HAP-1 (cell line): Measurements from ENCODE around the gene MRPL27.
A peak's percentile ranks its signal among the peaks of the same experiment; 100 is the strongest.

Source experiments
- DNase-seq, 2 experiments: peaks; one replicate each; pipeline ENCODE4 v3.0.0-alpha.2; 2016 to 2020; ENCODE audit warnings: low spot score in 2 of 2
- H3K27me3 ChIP-seq: fragments of 250-450 bp; sonication (Bioruptor Pico); 2 replicates; pipeline ENCODE4 v1.5.1; 2020; ENCODE audit warnings: low read depth, mild to moderate bottlenecking, moderate library complexity
- H3K36me3 ChIP-seq: fragments of 250-450 bp; sonication (Bioruptor Pico); replicated peaks from 2 replicates; pipeline ENCODE4 v1.5.1; 2020; ENCODE audit warnings: mild to moderate bottlenecking
- H3K4me1 ChIP-seq: fragments of 250-450 bp; sonication (Bioruptor Pico); 2 replicates; pipeline ENCODE4 v1.5.1; 2020; ENCODE audit warnings: mild to moderate bottlenecking
- H3K4me3 ChIP-seq: fragments of 250-450 bp; sonication (Bioruptor Pico); 2 replicates; pipeline ENCODE4 v1.5.1; 2020; ENCODE audit warnings: mild to moderate bottlenecking, moderate library complexity
- H3K9me3 ChIP-seq: fragments of 250-450 bp; sonication (Bioruptor Pico); 2 replicates; pipeline ENCODE4 v1.5.1; 2020; ENCODE audit warnings: mild to moderate bottlenecking, moderate library complexity
- in situ Hi-C: fragments of 300-500 bp; cut with MboI; formaldehyde crosslinking; loops from 3 replicates; pipeline ENCODE4 v1.14.3; 2020; ENCODE audit warnings: low sequenced_read_pairs, inconsistent platforms, mixed read lengths

MRPL27 gene

DNA sequence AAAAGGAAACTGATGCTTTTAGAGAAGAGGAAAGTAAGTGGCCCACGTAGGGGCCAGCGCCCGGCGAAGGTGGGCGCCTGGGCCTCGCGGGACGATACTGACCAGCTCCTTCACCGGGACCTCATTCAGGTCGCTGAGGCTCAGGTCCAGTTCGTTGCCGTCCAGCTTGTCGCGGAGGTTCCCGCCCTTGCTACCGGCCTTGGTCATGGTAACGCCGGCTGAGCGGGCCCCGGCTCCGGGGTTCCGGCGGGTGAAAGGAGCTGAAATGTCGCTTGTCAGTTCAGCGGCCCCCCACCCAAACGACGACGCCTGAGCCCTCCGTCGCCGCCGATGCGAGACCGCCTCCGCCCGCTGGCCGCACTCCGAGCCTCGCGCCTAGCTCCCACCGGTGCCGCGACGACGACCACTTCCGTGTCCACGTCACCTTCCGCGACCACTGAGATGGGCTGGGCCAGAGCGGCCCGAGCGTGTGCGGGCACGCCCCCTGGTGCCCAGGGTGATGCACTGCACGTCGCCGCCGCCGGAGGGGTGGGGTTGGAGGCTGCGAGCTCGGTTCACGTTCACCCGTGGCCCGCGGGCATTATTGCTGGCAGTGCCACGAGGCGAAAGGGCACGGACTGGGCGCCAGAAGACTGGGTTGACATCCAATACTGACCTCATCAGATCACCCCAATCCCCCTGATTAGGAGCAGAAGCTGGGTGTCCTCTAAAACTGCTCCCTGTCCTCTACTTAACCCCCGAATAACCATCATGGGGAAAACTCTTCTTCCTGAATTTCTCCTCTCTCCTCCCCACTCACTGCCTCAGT, 24.3 kb upstream of the MRPL27 start, which contains the start of gene LRRC59:
TSS of gene LRRC59 (minus strand) at position 413 of the 808 bp plus-strand sequence. CDS start at position 207, 206 bp downstream.
- in situ Hi-C loops = no loop called here
- peak; percentile 59 to 92 for DNase-seq
- no peaks in the 10 kb centered on the region for H3K9me3 ChIP-seq
- H3K4me1 ChIP-seq = peaks cover 14% of the 10 kb centered on the region
- no peaks in the 10 kb centered on the region for H3K27me3 ChIP-seq
- peaks cover 42% of the 10 kb centered on the region for H3K36me3 ChIP-seq
- peak within 1 kb of the TSS; percentile 92 for H3K4me3 ChIP-seq

DNA sequence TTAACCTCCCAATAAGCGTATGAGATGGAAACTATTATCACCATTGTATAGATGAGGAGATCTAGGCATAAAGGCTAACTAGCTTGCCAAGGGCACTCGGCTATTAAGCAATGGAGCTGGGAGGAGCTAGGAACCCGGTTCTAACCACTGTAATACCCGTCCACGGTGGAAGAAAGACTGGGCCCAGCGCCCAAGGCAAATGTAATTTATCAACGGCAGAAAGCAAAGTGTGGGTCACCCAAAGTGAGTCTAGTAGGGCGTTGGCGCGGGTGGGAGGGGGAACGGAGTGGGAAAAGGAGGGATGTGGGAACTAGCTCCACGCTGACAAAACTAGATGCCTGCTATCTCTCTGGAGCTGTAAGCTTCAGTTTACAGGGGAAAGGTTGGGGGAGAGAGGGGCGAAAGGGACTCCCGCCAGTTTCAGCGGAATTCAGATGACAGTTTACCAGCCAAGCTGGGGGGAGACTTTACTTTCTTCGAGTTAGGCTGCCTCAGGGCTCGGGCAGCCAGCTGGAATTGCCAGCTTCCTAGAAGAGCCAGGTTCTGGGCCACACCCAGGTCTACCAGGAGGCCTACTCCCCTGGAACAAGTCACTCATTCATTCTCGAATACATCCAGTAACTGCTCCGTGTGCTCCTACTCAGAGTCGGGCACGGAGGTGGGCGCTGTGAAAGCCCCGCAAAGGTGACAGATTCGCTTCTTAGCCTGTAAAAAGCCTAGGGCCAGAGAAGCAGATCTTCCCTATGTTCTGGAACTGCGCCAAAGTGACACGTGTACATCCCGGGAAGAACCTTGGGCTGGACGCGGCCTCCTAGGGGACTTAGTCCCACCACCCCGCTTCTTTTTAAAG, 23.5 kb upstream of the MRPL27 start:
- H3K4me3 ChIP-seq = peak overlapping the region; percentile 92
- H3K27me3 ChIP-seq = no peaks in the 10 kb centered on the region
- H3K36me3 ChIP-seq = peaks cover 50% of the 10 kb centered on the region
- in situ Hi-C loops = no loop called here
- DNase-seq = peak; percentile 29 to 63
- no peaks in the 10 kb centered on the region for H3K9me3 ChIP-seq
- peaks cover 14% of the 10 kb centered on the region for H3K4me1 ChIP-seq

DNA sequence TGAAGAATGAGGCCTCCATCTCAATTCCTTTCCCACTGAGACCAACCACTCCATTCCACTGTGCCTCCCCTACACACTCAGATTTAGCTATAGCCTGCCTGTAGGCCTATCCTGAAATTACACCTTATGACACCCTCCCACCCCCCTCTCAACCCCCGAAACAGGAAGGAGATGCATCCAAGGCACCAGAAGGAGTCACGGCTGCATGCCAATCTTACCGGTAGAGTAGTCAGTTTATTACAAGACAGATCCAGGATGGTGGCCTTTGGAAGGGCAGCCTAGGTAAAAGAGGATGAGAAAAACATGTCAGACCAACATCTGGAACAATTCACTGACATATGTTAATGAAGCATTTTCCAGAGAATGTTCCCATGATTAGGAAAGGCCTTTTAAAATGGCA, 21.7 kb upstream of the MRPL27 start:
- H3K9me3 ChIP-seq = no peaks in the 10 kb centered on the region
- peaks cover 14% of the 10 kb centered on the region for H3K4me1 ChIP-seq
- no peaks in the 10 kb centered on the region for H3K27me3 ChIP-seq
- DNase-seq = no peak
- in situ Hi-C loops = no loop called here
- peaks cover 67% of the 10 kb centered on the region for H3K36me3 ChIP-seq
- no peak overlapping the region for H3K4me3 ChIP-seq

DNA sequence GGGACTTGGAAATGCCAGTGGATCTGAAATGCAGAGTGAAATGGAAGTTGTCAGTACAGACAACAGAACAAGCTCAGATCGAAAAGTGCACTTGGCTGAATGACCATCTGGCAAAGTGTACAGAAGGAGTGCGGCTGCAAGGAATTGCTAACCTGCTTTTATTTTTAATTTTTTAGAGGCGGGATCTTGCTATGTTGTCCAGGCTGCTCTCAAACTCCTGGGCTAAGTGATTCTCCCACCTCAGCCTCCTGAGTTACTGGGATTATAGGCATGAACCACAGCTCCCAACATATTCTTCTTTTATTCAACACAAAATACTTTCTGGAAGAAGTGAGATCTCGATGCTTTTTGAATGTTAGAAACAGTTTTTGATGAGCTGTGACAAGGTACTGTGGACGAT, 20.7 kb upstream of the MRPL27 start:
- Histone ChIP-seq H3K4me3 (no peak overlapping the region), H3K4me1 (peaks cover 14% of the 10 kb centered on the region), H3K9me3 (no peaks in the 10 kb centered on the region), H3K27me3 (no peaks in the 10 kb centered on the region), H3K36me3 (peaks cover 77% of the 10 kb centered on the region)
- in situ Hi-C loops = no loop called here
- no peak for DNase-seq

DNA sequence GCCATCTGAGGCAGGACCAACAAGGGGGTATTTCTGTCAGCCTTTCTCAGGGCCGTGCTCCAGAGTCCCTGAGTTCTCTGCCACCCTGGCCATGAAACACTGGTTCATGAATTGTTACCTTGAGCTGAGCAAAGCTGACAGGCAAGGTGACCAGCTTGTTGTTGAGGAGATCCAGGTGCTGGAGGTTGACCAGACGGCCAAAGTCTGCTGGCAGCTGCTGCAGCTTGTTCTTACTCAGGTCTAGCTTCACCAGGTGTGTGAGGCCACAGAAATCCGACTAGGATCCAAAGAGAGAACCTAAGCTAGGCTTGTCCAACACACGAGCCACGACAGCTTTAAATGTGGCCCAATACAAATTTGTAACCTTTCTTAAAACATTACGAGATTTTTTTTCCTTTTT, 19.6 kb upstream of the MRPL27 start:
- Histone ChIP-seq H3K9me3 (no peaks in the 10 kb centered on the region), H3K36me3 (peaks cover 88% of the 10 kb centered on the region), H3K4me3 (no peak overlapping the region), H3K4me1 (peaks cover 11% of the 10 kb centered on the region), H3K27me3 (no peaks in the 10 kb centered on the region)
- in situ Hi-C loops = no loop called here
- DNase-seq = no peak

DNA sequence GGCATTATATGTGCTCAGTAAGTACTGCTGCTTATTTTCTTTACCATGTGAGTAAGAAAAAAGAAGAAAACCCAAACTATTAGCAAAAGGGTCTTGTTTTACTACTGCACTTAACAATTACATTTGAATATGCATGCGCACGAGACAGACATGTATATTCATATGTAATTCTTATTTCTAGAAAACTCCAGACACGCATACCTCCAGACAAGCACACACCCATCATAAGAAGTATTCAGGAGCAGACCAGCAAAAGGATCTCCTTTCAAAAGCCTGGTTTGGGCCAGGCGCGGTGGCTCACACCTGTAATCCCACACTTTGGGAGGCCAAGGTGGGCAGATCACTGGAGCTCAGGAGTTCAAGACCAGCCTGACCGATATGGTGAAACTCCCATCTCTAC, 16.6 kb upstream of the MRPL27 start:
- in situ Hi-C loops = no loop called here
- no peaks in the 10 kb centered on the region for H3K4me1 ChIP-seq
- H3K36me3 ChIP-seq = peaks cover 98% of the 10 kb centered on the region
- no peak overlapping the region for H3K4me3 ChIP-seq
- no peak for DNase-seq
- no peaks in the 10 kb centered on the region for H3K27me3 ChIP-seq
- no peaks in the 10 kb centered on the region for H3K9me3 ChIP-seq

DNA sequence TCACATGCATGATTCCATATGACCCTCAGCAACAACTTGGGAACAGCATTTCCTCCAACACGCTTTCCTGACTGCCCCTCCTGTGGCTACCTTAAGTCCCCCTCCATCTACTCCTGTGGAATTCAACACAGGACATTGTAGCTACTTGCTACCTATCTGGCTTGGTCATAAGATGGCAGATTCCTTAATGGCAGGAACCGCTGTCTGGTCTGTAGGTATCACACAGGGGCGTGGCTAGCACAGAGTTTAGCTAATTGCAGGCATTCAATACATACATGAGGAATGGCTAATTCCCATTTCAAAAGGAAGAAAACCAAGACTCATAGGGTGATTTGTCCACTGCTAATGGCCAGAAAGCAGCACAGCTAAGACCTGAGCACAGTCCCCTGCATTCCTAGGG, 15.7 kb upstream of the MRPL27 start:
- H3K27me3 ChIP-seq = no peaks in the 10 kb centered on the region
- no peak for DNase-seq
- H3K36me3 ChIP-seq = peaks cover 97% of the 10 kb centered on the region
- H3K9me3 ChIP-seq = no peaks in the 10 kb centered on the region
- in situ Hi-C loops = no loop called here
- no peak overlapping the region for H3K4me3 ChIP-seq
- H3K4me1 ChIP-seq = no peaks in the 10 kb centered on the region

DNA sequence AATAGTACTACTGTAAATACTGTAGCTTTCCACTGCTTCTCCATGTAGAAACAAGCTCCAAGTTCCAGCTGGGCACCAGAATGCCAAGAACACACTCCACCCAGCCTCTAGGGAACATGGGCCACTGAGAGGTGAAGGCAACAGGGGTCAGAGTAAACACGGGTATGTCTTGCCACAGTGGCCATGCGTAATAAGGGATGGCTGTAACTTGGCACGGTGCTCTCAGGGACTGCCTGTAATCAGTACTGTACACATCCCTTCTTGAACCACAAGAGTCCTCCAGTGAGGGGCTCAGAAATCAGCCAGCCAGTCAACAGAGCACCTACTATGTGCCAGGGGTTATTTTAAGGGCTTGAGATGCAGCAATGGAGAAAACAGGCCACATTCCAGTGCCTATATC, 13.5 kb upstream of the MRPL27 start:
- no peak overlapping the region for H3K4me3 ChIP-seq
- H3K9me3 ChIP-seq = no peaks in the 10 kb centered on the region
- H3K4me1 ChIP-seq = no peaks in the 10 kb centered on the region
- no peaks in the 10 kb centered on the region for H3K27me3 ChIP-seq
- peaks cover 97% of the 10 kb centered on the region for H3K36me3 ChIP-seq
- in situ Hi-C loops = no loop called here
- no peak for DNase-seq

DNA sequence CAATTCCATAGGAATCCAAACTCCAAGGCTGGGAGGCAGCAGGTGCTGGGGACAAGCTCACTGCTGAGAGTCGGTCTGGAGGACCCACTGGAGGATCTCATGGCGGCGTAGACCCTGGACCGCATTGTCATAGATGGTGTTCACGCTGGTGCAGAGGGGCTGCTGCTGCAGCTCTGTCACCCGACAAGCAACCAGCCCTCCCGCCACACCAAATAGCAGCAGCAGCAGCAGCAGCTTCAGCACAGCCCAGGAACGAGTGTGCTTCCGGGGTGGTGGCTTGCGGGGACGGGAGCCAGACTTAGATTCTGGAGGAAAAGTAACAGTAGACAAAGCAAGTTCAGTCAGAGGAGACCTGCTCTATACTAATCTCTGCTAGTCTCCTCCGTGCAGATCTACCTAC, 9.9 kb upstream of the MRPL27 start:
- H3K36me3 ChIP-seq = peaks cover 94% of the 10 kb centered on the region
- no peak for DNase-seq
- no peaks in the 10 kb centered on the region for H3K4me1 ChIP-seq
- no peak overlapping the region for H3K4me3 ChIP-seq
- H3K27me3 ChIP-seq = no peaks in the 10 kb centered on the region
- in situ Hi-C loops = no loop called here
- H3K9me3 ChIP-seq = no peaks in the 10 kb centered on the region

DNA sequence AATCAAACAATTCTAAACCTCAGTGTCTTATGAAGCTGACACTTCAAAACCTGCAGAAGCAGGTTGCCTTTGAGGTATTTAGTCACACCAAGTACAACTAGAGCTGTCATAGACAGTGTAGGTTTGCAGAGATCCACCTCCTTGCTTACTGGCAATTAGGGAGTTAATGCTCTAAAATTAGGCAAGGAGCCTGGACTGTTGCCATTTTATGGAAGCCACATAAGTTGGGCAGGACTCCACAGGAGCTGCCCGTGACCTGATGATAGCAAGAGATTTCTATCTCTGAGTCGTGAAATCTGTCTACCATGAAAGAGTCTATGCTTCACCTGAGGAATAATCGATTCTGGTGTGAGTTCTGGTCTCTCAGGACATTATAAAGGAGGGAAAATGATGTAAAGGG, 8.9 kb upstream of the MRPL27 start:
- Histone ChIP-seq H3K9me3 (no peaks in the 10 kb centered on the region), H3K27me3 (no peaks in the 10 kb centered on the region), H3K4me3 (no peak overlapping the region), H3K4me1 (no peaks in the 10 kb centered on the region), H3K36me3 (peaks cover 88% of the 10 kb centered on the region)
- in situ Hi-C loops = no loop called here
- DNase-seq = no peak

DNA sequence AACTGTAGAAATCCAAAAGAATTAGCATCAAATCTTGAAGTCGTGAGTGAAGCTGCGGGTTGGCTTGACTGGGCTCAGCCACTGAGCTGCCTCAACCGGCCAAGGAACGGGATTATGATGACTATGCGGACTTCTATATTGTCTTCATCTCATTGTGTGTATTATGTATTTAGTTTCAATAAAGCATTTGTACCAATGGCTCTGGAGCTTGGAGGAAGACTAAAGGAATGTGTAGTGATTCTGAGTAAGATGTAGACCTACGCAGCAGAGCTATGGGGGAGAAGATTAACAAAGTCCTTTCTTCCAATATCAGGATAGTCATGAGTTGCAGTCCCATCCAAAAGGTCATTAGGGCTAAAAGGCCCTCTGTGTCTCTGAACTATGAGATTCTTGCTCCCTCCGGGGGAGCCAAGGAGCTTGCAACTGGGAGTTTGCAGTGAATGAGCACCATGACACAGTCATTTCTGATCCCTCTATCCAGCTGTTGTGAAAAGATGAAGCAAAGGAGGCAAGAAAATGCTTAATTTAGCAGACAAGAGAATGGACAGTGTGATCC, 8.4 kb upstream of the MRPL27 start:
- in situ Hi-C loops = no loop called here
- Histone ChIP-seq H3K4me1 (no peaks in the 10 kb centered on the region), H3K36me3 (peaks cover 85% of the 10 kb centered on the region), H3K9me3 (no peaks in the 10 kb centered on the region), H3K4me3 (no peak overlapping the region), H3K27me3 (no peaks in the 10 kb centered on the region)
- no peak for DNase-seq

DNA sequence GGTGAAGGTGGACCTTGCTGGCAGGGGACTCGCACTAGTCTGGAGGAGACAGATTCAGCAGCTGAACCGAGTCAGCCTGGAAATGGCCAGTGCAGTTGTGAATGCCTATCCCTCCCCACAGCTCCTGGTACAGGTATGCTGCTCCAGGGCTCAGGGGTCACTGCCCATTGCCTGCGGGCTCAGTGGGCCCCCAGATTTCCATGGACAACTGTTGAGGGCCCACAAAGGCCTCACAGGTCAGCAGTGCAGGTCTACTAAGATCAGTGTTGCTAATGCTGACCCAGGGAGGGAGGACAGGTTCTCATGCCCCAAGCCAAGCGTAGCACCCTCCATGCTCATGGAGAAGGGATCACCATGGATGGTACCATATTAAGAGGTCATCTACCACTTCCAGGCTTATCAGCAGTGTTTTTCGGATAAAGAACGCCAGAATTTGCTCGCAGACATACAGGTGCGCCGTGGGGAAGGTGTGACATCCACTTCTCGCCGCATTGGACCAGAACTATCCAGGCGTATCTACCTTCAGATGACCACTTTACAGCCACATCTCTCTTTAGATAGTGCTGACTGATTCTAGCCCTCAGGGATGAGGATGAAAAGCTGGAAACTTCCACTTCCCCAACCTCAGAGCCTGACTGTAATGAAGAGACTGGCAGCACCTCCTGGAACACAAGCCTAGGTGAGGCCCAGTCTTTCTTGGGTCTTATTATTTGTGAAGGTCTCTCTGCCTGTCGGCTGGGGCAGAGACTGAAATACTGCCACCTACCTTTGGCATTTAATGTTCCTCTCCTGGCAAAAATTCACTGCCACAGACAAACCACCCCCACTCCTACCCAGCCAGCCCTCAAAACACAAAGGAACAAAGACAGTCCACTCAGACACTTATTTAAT, 7.6 kb upstream of the MRPL27 start:
- in situ Hi-C loops = no loop called here
- Histone ChIP-seq H3K4me1 (no peaks in the 10 kb centered on the region), H3K4me3 (no peak overlapping the region), H3K27me3 (no peaks in the 10 kb centered on the region), H3K9me3 (no peaks in the 10 kb centered on the region), H3K36me3 (peaks cover 85% of the 10 kb centered on the region)
- no peak for DNase-seq

DNA sequence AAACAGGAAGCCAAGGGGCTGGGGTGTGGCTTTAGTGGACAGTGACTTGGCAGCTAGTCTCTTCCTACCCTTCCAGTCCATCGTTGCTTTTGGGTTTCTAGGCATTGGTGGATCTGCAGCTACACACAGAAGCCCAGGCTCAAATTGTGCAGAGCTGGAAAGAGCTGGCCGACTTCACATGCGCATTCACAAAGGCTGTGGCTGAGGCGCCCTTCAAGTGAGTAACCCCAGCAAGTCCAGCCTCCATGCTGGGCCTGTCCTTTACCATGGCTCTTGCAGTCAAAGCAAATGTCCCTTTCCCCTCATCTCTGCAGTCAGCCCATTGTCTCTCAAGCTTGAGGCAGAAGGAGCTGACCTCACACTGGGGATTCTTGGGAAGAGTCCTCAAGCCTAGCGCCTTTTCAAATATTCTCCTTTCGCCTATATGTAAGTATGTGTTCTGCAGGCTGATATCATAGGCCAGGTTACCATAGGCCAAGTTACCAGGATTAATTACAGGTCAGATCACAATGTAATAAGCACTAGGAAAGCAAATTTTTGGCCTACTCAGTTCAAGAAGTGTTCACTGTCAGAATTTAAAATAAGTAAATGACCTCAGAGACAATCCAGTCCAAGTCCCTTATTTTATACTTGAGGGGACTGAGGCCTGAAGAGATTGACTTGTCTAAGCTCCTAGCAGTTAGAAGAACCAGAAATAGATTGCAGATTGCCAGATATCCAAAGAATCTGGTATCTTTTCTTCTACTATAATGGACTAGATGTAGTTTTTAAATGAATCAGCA, 6.6 kb upstream of the MRPL27 start:
- no peak overlapping the region for H3K4me3 ChIP-seq
- H3K9me3 ChIP-seq = no peaks in the 10 kb centered on the region
- H3K4me1 ChIP-seq = no peaks in the 10 kb centered on the region
- in situ Hi-C loops = no loop called here
- peaks cover 85% of the 10 kb centered on the region for H3K36me3 ChIP-seq
- DNase-seq = no peak
- no peaks in the 10 kb centered on the region for H3K27me3 ChIP-seq
